Measurements from ENCODE around the gene DPF1.

Gene DPF1

GRCh38 chr19:38164526-38164925 lies 59.5 kb downstream of the DPF1 start:
- TF ChIP-seq CTCF (conservative IDR thresholded peaks at IDR 0.05; ENCODE audit: low read length): no peak
- H3K4me3 ChIP-seq (ENCODE audit: low read length): no peak overlapping the region
- no peak for DNase-seq (ENCODE audit: low read depth)

GRCh38 chr19:38163419-38164290 lies 60.4 kb downstream of the DPF1 start:
- no peak for DNase-seq (ENCODE audit: low read depth)
- no peak for TF ChIP-seq CTCF (conservative IDR thresholded peaks at IDR 0.05; ENCODE audit: low read length)
- H3K4me3 ChIP-seq (ENCODE audit: low read length): no peak overlapping the region

GRCh38 chr19:38162632-38163031 lies 61.4 kb downstream of the DPF1 start:
- no peak for TF ChIP-seq CTCF (conservative IDR thresholded peaks at IDR 0.05; ENCODE audit: low read length)
- DNase-seq (ENCODE audit: low read depth): no peak
- no peak overlapping the region for H3K4me3 ChIP-seq (ENCODE audit: low read length)

GRCh38 chr19:38162094-38162493 lies 61.9 kb downstream of the DPF1 start:
- no peak overlapping the region for H3K4me3 ChIP-seq (ENCODE audit: low read length)
- no peak for TF ChIP-seq CTCF (conservative IDR thresholded peaks at IDR 0.05; ENCODE audit: low read length)
- DNase-seq (ENCODE audit: low read depth): no peak
